Activated CD4-positive, CD25-positive, alpha-beta regulatory T cell treated with anti-CD3 and anti-CD28 coated beads, Interleukin-2, amount 50 U/mL, for 72 hours (primary cell): ENCODE results near the gene KCNQ4.

ENCODE experiments used
- DNase-seq: peaks from one replicate; pipeline ENCODE4 v3.0.0; 2021

KCNQ4 gene

DNA sequence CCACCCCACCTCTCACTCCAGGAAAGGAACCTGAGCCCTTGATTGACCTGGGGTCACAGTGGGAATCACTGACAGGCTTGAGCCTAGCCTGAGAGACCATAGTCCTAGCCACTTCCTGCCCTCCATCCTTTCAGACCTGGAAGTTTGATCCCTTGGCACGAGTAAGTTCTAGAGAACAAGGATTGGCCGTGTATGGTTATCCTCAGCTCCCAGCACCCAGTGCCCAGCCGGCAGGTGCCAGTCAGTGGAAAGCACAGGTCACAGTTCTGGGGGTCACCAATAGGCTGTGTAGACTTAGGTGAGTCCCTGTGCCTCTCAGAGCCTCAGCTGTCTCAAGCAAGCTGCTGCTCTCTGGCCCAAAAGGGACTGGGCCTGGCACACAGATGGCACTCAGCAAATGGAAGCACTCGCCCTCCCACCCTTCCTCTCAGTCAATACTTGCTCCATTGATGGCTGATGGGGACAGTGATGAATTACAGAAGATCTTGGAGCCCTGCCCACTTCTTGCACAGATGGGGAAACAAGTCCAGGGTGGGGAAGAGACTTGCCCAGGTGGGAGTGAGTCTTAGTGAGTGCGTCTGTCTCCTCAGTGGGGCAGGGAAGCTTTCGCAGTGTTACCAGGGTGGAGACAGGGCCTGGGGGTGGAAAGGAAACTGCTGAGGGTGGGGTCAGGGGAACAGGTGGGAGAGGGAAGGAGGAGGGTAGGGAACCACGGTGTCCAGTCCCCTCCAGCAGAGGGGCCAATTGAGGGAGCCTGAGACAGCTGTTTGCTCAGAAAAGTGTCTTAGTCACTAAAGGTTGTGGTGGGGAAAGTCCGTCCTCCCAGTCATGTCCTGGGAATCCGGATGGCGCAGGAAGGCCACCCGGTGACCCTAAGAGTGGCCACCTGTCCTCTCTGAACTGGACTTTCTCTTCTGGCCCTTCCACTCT, 2.6 kb upstream of the KCNQ4 start:
- DNase-seq = no peak

DNA sequence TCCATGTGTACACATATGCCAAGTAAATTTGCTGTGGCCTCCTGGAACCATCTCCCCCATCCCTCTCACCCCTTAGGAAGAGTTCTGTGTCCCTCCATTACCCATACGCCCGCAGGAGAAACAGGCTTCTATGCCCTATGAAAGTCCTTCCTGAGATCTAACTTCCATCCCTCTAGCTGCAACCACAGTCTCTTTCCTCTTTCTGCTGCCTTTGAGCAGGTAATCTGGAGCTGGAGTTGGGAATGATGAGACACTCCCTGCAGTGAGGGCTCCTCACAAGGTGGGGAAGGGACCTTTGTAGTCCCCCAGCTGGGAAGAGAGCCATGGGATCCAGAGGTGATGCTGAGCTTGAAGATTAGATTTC, 2.0 kb upstream of the KCNQ4 start:
- DNase-seq = no peak

DNA sequence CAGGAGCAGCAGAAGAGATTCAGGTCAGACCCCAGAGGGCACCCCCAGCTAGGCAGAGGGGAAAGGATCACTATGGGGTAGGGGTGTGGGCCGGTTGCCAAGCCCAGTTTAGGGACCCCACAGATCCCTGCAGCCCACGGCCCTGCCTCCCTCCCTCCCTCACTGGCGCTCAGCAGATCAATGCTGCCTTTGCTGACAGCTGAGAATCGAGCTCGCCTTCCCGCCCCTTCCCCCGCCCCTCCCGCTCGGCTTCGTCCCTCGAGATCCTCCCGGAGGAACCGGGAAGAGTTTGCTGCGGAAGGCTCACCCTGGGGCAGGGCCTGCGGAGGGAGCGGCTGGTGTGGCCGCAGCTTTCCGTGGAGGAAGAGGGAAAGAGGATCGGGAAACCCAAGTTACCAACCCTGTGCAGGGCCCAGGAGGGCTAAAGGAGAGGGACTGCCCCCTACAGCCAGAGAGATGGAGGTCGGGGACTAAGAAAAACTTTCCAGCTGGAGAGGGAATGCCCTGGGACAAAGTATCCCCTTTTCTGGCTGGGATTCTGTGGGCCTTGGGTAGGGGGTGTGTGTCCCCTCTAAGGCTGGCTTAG, 1.1 kb upstream of the KCNQ4 start:
- no peak for DNase-seq

DNA sequence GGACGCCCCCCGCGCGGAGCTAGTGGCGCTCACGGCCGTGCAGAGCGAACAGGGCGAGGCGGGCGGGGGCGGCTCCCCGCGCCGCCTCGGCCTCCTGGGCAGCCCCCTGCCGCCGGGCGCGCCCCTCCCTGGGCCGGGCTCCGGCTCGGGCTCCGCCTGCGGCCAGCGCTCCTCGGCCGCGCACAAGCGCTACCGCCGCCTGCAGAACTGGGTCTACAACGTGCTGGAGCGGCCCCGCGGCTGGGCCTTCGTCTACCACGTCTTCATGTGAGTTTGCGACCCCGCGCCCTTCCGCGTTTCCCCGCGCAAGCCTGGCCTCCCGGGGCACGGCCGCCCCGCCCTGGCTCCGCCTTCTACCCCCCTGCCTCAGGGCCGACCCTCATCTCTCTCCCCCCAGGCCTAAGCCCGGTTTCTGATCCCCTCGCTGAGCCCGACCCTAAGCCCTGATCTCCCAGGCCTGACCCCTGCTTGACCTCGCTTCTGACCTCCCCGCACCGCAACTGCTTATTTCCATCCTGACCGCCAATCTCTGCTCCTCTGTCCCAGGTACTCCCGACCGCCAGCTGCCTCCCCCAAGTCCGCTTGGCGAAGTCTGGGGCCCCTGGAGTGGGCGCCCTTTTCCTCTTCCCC, 669 bp downstream of the KCNQ4 start:
- DNase-seq = no peak

DNA sequence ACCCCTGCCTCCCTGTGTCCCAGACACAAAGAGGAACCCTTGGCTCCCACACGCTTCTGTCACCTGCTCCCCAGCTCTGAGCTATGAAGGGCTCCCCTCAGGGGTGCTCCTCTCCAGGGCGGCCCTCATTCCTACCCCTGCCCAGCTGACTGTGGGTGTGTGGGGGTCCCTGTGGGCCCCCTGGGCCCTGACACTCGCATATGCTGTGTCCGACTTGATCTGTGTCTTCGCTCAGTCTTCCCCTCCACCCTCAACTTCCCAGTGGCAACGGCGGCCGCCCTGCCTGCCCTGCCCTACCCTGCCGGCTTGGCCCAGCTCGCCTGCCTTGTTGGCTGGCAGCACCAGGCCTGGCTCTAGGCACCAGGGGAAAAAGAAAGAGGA, 1.2 kb downstream of the KCNQ4 start:
- DNase-seq = no peak

DNA sequence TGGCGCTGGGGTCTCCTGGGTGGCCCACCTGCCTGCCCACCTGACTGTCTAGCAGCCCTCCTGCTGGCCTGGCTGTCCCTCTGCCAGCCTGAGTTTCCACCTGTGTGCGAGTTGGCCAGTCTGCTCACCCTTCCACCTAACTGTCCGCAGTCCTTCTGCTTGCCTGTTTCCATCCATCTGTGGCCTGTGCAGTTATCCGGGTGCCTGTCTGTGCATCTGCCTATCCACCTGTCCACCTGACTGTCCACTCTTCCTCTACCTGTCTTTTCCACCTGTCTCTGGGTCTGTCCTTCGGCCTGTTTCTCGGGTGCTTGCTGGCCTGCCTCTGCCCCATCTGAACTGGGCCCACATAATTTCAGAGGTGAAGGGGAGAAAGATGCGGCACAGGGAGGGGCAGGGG, 1.9 kb downstream of the KCNQ4 start:
- DNase-seq = no peak

DNA sequence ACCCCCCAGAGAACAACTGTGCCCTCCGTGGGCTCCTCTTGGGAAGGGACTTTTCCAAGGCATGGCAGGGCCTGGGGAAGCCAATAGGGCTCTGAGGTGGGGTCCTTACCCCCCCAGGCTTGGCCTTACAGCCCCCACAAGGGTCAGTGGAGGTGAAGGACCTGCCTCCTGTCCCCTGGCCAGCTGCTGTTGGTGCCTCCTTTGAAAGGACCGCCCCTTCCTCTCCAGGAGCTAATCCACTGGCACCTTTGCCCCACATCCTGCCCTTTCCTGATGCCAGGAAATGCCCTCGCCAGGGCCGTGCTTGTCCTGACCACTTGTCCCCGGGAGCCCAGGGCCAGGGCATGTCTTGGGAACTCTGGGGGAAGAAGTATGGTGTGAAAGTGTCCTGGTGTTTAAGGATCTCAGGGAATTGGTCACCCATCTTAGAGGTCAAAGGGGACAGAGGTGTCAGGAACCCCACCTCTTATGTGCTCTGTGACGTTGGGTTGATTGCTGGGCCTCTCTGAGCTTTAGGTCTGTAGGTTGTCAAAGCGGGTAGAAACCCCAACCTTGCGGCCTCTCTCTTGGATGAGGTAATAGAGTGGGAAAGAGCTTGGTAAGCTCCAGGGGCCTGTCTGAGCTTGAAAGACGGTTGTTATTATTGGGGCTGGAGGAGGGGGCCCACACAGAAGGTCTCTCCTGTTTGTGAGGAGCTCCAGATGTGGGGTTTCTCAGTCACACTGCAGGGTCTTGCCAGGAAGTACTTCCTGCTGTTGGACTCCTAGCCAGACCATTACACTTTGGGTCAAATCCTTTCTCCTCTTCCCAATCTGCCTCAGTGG, 2.8 kb downstream of the KCNQ4 start:
- DNase-seq = no peak

DNA sequence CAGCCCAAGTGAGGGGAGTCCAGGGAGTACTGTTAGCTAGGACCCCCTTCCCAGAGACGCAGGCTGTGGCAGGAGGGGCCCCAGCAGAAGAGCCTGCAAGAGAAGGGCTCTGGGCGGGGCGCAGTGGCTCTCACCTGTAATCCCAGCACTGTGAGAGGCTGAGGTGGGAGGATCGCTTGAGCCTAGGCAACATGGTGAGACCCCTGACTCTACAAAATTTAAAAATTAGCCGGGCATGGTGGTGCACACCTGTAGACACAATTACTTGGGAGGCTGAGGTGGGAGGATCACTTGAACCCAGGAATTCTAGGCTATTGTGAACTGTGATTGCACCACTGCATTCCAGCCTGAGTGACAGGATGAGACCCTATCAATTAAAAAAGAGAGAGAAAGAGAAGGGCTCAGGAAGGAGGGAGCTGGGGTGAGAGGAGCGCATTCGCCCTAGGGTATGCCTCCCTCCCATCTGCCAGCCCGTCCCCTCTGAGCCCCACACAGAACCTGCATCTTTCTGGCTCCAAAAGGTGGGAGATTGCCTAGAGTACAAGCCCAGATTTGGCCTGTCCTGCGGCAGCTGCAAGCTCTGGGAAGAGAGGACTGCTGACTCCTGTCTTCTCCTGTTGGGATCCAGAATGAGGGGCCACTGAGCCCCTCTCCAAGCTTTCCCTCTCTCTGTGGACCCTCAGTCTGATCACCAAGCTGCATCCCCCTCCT, 3.6 kb downstream of the KCNQ4 start:
- DNase-seq = no peak

DNA sequence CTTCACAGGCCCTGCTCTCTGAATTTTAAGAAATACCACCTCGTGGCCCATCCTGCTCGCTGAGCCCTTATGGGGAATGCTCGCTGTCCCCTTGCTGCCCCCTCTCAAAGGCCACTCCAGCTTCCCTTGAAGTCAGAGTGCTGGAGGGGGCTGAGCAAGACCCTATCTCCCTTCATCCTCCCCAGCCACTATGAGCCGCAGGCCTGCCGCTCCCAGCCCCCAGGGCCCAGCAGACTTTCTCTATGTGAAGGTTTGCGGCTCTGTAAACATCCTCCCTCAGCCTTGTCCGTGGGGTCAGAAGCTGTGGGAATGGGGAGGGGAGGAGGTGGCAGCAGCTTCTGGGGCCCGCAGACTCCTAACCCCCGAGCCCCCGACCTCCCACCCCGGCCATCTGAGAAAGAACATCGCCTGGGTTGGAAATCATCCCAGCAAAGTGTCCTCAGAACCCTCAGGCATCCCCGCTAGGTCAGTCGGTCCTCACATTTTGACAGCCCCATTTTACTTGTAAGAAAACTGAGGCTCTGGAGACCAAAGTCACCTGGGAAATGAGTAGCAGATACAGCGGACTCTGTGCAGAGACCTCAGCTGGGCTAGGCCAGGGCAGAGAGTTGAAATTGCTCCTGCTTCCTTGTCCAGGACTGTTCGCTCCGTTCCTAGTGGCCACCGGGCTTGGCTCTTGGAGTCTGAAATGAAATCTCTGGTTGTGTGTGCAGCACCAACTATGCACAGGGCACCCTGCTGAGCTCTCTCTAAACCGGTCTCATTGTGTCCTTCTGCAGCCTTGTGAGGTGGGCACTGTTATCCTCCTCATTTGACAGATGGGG, 4.4 kb downstream of the KCNQ4 start:
- no peak for DNase-seq

DNA sequence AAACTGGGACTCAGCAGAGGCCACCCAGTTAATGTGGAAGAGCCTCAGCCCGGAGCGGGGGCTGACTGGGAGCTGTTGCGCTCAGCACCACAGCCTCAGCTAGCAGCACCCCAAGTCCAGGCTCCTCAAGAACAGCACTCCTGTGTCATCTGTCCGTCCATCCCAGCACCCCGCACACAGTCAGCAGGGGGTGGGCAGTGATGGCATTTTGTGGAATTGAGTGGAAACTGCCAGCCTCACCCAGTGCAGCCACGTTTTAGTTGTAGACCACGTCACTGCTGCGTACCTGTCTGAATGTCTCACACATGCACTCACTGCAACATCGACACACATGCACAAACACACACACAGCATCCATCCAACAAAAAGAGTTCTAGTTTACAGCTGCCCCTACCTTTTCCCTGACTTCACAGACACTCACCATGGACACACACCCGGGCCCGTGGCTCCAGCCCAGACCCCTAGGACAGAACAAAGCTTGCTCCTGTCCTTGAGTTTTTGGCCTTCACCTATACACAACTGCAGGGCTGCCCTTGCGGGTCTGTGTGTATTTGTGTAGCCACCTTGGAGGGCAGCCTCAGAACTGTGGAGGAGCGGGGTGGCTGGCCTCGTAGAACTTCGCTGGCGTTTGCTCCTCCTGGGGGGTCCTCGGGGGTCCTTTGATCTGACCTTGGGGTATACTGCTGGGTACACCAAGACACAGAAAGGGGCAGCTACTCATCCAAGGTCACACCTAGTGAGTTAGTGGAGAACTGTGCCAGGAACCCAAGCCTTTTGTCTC, 5.2 kb downstream of the KCNQ4 start:
- no peak for DNase-seq

DNA sequence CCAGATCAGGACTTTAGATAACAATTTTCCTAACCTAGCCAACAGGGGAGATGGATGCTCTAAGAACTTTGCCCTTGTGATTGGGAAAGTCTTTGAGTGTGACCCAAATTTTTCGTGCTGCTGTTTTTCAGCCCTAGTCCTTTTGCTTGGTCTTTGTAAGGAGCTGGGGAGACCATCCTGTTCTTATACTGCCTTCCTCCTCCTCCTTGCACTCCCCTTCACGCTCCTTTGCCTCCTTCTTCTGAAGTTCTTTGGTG, 5.7 kb downstream of the KCNQ4 start:
- no peak for DNase-seq

DNA sequence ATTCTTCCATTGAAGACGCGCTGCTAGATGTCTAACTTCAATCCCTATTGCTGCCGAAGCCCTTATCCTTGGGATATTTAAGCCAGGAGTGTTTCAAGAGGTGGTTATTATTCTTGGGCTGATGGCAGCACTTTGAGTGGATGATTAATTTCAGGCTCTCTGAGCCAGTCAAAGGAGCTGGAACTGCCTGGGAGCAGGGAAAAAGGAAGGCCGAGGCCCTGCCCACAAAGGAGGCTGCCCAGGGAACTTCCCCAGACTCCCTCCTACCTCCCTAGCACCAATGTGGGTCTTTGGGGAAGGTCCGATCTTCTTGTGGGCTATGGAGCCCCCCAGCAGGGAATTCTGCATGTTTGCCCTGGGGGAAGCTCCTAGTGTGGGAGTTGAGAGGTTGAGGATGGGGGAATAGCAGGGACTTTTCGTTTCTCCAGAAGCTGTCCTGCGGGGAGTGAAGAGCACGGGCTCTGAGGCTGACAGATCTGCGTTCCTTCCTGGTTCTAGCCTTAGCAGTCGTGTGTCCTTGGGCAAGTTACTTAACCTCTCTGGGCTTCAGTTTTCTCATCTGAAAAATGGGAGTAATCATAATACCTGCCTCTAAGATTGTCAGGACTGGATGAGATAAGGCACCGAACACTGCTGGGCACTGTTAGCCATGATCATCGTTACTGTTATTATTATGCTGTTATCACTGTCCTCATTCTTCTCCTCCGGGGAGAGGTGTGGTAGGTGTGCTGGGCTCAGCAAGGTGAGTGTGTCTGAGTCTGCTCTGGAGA, 6.3 kb downstream of the KCNQ4 start:
- DNase-seq = no peak

DNA sequence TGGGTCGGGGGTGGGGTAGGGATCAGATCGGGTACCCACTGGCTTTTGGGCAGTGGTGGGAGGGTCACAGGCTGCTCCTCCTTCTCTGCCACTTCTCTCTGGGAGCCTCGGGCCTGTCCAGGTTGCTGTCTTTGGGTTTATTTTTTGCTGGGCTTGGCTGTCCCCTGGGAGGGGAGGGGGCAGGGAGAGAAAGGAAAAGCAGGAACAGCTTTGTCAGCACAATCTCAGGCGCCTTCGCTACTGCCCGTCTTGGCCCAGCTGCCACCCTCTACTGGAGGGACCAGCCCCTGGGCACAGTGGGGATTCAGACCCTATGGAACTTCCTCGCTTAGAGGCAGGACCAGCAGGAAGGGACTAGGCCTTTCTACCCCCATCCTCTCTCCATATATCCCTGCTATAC, 8.4 kb downstream of the KCNQ4 start:
- DNase-seq = no peak

DNA sequence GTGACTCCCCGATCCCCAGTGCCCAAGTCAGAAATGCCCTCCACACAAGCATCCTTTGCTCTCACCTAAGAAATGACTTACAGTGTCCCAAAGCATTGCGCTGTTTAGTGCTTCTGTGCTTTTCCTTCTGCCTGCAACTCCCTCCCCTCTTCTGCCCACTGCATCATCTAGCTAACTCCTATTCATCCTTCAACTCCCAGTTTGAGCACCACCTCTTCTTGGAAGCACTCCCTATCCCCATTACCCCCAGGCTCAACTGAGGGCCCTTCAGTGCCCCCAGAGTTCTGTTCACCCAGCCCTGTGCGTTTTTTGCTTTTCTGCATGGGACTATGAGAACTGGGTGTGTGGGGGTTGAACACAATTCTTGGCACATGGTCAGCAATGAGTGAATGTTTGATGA, 10.0 kb downstream of the KCNQ4 start:
- no peak for DNase-seq

DNA sequence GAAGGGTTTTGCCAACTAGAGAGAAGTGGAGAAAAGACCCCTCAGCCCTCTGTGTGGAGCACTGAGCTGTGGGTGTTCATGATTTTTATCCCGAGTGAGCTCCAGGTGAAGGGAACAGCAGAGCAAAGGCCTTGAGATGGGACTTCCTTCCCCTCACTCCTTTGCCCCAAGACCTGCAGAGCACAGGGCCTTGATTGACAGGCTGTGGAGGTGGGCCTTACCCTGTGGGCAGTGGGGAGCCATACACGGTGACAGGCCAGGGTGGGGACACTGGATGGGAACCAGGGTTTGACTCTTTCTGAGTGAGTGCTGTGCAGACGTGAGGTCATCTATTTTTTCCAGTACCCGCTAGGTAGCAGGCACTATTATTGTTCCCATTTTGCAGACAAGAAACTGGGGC, 10.5 kb downstream of the KCNQ4 start:
- no peak for DNase-seq

DNA sequence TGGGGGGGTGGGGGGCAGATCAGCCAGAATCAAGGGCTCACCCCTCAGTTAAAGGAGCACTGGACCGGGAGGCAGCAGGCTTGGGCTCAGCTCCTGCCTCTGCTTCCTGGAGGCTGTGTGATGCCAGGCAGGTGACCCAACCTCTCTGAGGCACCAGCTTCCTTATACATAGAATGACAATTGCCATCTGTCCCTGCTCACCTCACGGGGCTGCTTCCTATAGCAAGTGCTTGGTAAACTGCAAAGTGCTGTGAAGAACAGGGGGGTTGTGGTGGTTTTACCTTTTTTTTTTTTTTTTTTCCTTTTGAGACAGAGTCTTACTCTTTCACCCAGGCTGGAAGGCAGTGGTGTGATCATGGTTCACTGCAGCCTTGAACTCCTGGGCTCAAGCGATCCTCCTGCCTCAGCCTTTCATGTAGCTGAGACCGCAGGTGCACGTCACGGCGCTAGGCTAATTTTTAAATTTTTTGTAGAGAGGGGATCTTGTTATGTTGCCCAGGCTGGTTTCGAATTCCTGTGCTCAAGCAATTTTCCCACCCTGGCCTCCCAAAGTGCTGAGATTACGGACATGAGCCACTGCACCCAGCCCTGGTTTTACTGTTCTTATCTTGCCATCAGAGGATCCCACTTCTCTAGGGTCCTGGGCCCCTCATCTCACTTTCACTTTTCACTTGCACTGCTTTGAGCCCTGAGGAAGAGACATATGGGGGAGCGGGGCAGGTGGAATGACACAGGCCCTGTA, 11.6 kb downstream of the KCNQ4 start:
- DNase-seq = no peak

DNA sequence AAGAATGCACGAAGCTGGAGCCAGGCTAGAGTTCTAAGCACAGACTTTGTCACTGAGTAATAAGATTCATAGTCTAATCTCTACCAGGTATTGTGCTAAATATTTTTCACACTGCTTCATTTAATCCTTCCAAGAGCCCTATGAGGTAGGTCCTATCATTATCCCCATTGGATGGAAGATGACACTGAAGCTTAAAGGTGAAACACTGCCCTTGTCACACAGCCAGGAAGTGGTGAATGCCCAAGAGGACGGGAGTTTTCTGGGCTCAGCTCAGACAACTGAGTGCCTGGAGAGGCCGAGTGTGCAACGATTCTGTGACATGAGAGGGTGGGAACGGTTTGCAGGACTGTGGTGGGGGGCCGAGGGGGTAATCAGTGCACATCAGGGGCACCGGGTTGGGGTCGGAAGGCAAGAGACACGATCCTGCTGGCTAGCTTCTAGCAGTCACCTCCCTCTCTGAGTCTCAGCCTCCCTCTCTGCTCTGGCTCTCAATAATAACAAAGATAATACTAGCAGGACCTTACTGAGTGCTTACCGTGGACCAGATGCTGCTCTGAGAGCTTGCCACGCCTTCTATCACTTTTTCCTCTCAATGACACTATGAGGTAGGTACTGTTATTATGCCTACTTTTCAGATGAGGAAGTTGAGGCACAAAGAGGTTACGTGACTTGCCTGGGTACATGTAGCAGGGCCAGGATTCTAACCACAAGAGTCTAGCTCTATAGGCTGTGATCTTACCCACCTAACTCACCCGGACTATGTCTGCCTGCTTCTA, 12.4 kb downstream of the KCNQ4 start:
- no peak for DNase-seq

DNA sequence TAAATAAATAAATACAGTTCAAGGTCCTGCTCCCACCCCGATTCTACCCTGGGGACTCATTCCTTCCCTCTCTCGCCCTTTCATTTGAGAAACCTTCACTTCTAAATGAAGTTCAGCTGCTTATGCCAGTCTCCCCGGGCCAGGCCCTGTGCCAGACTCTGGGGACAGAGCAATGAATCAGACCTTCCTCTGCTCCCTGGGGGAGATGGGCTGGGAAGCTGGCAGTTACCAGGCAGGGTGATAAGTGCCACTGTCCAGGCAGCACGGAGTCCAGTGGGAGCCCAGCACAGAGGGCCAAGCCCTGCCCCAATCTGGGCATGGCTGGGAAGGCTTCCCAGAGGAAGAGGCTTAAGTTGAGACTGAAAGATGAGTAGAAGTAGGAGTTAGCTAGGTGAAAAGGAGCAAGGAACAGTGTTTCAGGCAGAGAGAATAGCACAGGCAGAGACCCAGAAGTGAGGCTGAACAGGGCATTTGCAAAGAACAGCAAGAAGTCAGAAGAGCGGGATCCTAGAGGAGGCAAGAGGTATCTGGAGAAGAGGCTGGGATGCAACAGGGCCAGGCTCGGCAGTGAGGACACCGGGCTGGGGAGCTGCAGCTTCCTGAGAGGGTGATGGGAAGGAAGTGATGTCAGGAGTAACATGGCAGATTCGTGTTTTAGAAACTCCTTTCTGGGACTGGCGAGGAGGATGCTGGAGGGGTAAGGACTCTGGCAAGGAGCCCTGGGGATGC, 13.5 kb downstream of the KCNQ4 start:
- no peak for DNase-seq
